ENCODE results near the gene IL17RA. TPM values are rescaled to one million over a fixed set of nuclear protein-coding genes. Genes with fewer than 3 reads are reported as not detected.
"Not testable (repeated sequence)": the region's sequence is repeated elsewhere in the genome, so short reads cannot be mapped to it uniquely, and the experiment has no call there.

The IL17RA gene
- total and polyA plus RNA-seq, 4 donors: 3.1 to 9.0 (median 4.4) TPM

- no peak for TF ChIP-seq EGR1 (IDR thresholded peaks at IDR 0.05; ENCODE audit: low read depth in 2 of 2)
- TF ChIP-seq HNF4G (IDR thresholded peaks at IDR 0.05): no peak
- TF ChIP-seq YY1 (IDR thresholded peaks at IDR 0.05): no peak
- TF ChIP-seq ATF3 (IDR thresholded peaks at IDR 0.05): no peak
Measured at GRCh38 chr22:17143826-17144225, 59.0 kb downstream of the IL17RA start (continued).

- H3K27me3 ChIP-seq (ENCODE audit: control insufficient read depth in 4 of 4, insufficient read depth in 4 of 4, low read length in 3 of 4): no peaks in the 10 kb centered on the region
- H3K27ac ChIP-seq (ENCODE audit: low read depth in 1 of 2, low read length in 2 of 2): no peak overlapping the region
- H3K9ac ChIP-seq (ENCODE audit: low read depth in 1 of 2, low read length in 2 of 2): no peak overlapping the region
- 89% methylated on average over 8 of the region's 8 CpGs for WGBS
- no peaks in the 10 kb centered on the region for H3K9me3 ChIP-seq (ENCODE audit: control insufficient read depth in 4 of 4, low read length in 3 of 4)
- H3K36me3 ChIP-seq (ENCODE audit: control insufficient read depth in 4 of 4, insufficient read depth in 3 of 4, low read depth in 1 of 4, low read length in 3 of 4): peaks cover 5 to 41% (median 31%) of the 10 kb centered on the region in 4 donors
- no peak for TF ChIP-seq FOXA2 (IDR thresholded peaks at IDR 0.05)
- no peak for TF ChIP-seq HNF4A (conservative IDR thresholded peaks at IDR 0.05)
- no peak for TF ChIP-seq NR2F2 (IDR thresholded peaks at IDR 0.05)
- no peak for TF ChIP-seq EGR1 (IDR thresholded peaks at IDR 0.05; ENCODE audit: low read depth in 2 of 2)
- TF ChIP-seq ZBTB33 (IDR thresholded peaks at IDR 0.05): no peak
- TF ChIP-seq TAF1 (conservative IDR thresholded peaks at IDR 0.05): no peak
- TF ChIP-seq RXRA (IDR thresholded peaks at IDR 0.05): no peak
- TF ChIP-seq MAX (IDR thresholded peaks at IDR 0.05): no peak
- TF ChIP-seq RAD21 (IDR thresholded peaks at IDR 0.05): no peak
- no peak for DNase-seq (ENCODE audit: low spot score)
- no peak overlapping the region for H3K4me3 ChIP-seq (ENCODE audit: low read depth in 1 of 3, low read length in 3 of 3)
- H3K4me1 ChIP-seq (ENCODE audit: control insufficient read depth in 4 of 4, insufficient read depth in 4 of 4, low read length in 3 of 4): peaks cover 10 to 12% (median 10%) of the 10 kb centered on the region in 4 donors
Measured at GRCh38 chr22:17145021-17145680, 60.4 kb downstream of the IL17RA start.

- not testable (repeated sequence) for H3K9ac ChIP-seq (ENCODE audit: low read depth in 1 of 2, low read length in 2 of 2); H3K4me3 ChIP-seq (ENCODE audit: low read depth in 1 of 3, low read length in 3 of 3); H3K9me3 ChIP-seq (ENCODE audit: control insufficient read depth in 4 of 4, low read length in 3 of 4); H3K27me3 ChIP-seq (ENCODE audit: control insufficient read depth in 4 of 4, insufficient read depth in 4 of 4, low read length in 3 of 4); H3K27ac ChIP-seq (ENCODE audit: low read depth in 1 of 2, low read length in 2 of 2); DNase-seq (ENCODE audit: low spot score)
- 94% methylated on average over 30 of the region's 30 CpGs for WGBS
- Histone ChIP-seq H3K4me1 (ENCODE audit: control insufficient read depth in 4 of 4, insufficient read depth in 4 of 4, low read length in 3 of 4) (peaks cover 16 to 27% (median 20%) of the 10 kb centered on the region in 4 donors), H3K36me3 (ENCODE audit: control insufficient read depth in 4 of 4, insufficient read depth in 3 of 4, low read depth in 1 of 4, low read length in 3 of 4) (peaks cover 5 to 25% (median 19%) of the 10 kb centered on the region in 4 donors)
Measured at GRCh38 chr22:17147458-17147857, 62.7 kb downstream of the IL17RA start.

- Histone ChIP-seq H3K9me3 (ENCODE audit: control insufficient read depth in 4 of 4, low read length in 3 of 4) (no peaks in the 10 kb centered on the region), H3K4me3 (ENCODE audit: low read depth in 1 of 3, low read length in 3 of 3) (no peak overlapping the region), H3K27ac (ENCODE audit: low read depth in 1 of 2, low read length in 2 of 2) (no peak overlapping the region), H3K27me3 (ENCODE audit: control insufficient read depth in 4 of 4, insufficient read depth in 4 of 4, low read length in 3 of 4) (no peaks in the 10 kb centered on the region), H3K4me1 (ENCODE audit: control insufficient read depth in 4 of 4, insufficient read depth in 4 of 4, low read length in 3 of 4) (peaks cover 20 to 31% (median 23%) of the 10 kb centered on the region in 4 donors), H3K36me3 (ENCODE audit: control insufficient read depth in 4 of 4, insufficient read depth in 3 of 4, low read depth in 1 of 4, low read length in 3 of 4) (peaks cover 5 to 11% (median 5%) of the 10 kb centered on the region in 4 donors), H3K9ac (ENCODE audit: low read depth in 1 of 2, low read length in 2 of 2) (no peak overlapping the region)
- 88% methylated on average over 9 of the region's 9 CpGs for WGBS
- TF ChIP-seq GABPA (IDR thresholded peaks at IDR 0.05 in 1 of 2, conservative IDR thresholded peaks at IDR 0.05 in 1 of 2): no peak
- TF ChIP-seq ZBTB33 (IDR thresholded peaks at IDR 0.05): no peak
- no peak for TF ChIP-seq HNF4A (conservative IDR thresholded peaks at IDR 0.05)
- TF ChIP-seq RXRA (IDR thresholded peaks at IDR 0.05): no peak
- TF ChIP-seq REST (IDR thresholded peaks at IDR 0.05): no peak
- TF ChIP-seq SP1 (IDR thresholded peaks at IDR 0.05): no peak
- no peak for TF ChIP-seq TAF1 (conservative IDR thresholded peaks at IDR 0.05)
- TF ChIP-seq JUND (IDR thresholded peaks at IDR 0.05): no peak
- no peak for TF ChIP-seq MAX (IDR thresholded peaks at IDR 0.05)
- DNase-seq (ENCODE audit: low spot score): no peak
Measured at GRCh38 chr22:17149076-17149815, 64.4 kb downstream of the IL17RA start.
